GM18870 (cell line): ENCODE measurements around the gene DGKA.

Experiments used
- ATAC-seq: cut with Tn5 transposase; IDR thresholded peaks from one replicate; pipeline ENCODE4 v1.9.1; 2021; ENCODE audit warnings: moderate library complexity; ENCODE audit not compliant: unreplicated experiment

DGKA gene

DNA sequence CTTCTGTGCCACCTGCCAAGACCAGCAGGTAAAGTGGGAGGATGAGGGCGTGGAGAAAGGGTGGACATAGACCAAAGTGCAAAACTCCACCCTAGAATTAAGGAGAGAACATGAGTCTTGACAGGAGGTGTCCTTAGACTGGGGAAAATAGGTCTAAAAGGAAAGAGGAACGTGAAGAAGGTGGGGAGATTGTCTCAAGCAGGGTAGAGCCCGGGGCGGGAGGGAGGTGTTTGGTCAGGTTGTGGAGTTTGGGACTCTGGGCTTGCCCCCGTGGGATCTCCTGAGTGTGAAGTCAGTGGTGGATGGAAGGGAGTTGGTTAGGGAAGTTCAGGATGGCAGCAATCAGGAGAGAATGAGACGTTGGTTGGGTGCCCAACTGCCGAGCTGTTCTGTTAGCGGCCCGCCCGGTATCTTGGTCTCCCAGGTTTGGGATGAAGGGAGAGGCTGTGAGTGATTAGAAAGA is 386 bp downstream of the DGKA start:
- no peak for ATAC-seq

DNA sequence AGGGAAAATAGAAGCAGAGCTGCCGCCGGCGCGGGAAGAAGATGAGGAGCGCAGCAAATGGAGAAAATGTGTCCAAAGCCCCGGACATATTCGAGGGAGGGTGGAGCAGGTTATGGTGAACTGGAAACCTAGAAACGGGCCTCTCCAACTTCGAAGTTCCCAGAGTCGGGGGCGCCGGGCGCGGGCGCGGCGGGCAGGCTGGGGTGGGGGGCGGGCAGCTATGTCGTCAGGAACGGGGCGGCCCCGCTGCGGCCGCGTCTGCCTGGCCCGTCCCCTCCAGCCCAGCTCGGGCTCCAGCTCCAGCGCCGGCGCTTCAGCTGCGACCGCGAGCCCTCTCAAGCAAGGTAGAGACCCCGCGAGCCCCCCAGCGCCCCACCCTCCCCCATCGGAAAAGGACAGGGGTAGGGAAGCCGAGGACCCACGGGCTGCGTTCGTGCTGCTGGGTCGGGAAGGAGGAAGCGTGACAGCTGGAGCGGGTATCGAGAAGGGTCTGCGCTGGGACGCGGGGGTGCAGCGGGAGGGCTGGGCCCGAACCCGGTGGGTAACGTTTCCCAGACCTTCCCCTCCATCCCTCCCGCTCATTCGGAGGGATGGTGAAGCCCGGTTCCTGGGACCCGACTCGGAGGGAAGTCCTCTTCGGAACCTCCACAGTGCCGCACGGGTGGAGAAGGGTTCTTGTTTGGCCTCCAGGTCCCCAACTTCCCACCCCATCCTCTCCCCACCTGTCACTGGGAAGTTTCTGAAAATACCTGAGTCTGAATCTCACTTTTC is 1.0 kb downstream of the DGKA start:
- no peak for ATAC-seq

DNA sequence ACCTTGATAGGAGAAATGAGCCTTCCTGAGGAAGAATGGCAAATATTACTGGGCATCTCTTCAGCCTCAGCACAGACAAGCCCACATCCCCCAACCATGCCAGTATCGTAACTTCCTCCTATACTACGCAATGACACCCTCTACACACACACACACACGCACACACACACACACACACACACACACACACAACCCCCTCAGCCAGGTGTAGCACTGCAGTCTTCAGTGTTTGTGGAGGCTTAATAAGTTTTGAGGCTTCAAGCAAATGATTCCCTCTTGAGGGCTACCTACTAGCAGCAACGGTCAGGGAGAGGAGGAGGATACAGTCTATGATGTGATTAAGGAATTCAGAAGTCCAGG is 1.6 kb downstream of the DGKA start:
- no peak for ATAC-seq

DNA sequence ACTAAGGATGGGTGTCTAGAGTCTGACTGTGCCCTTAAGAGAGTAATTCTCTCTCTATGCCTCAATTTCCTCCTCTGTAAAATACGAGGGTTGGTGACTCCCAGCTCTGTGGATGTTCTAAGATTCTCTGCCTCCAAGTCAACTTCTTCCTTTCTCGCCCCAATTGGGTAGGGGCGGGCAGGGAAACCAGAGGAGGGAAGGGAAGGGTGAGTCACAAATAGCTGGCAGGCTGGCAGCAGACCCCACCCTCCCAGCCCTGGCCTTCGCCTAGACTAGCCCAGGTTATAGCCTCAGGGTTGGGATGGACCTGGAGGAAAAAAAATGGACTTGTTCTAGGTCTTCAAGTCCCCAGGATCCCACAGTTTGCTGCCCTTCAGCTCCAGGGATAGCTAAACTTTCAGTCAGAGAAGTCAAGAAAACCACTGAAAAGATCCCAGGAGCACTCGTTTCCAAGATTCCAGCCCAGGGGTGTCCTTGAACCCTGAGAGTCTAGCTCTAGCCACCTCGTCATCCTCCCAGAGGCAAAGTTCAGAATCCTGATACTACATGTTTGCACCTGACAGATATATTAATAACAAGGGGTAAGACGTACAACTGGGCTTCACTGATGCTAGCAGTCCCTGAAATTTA is 2.3 kb downstream of the DGKA start:
- no peak for ATAC-seq

DNA sequence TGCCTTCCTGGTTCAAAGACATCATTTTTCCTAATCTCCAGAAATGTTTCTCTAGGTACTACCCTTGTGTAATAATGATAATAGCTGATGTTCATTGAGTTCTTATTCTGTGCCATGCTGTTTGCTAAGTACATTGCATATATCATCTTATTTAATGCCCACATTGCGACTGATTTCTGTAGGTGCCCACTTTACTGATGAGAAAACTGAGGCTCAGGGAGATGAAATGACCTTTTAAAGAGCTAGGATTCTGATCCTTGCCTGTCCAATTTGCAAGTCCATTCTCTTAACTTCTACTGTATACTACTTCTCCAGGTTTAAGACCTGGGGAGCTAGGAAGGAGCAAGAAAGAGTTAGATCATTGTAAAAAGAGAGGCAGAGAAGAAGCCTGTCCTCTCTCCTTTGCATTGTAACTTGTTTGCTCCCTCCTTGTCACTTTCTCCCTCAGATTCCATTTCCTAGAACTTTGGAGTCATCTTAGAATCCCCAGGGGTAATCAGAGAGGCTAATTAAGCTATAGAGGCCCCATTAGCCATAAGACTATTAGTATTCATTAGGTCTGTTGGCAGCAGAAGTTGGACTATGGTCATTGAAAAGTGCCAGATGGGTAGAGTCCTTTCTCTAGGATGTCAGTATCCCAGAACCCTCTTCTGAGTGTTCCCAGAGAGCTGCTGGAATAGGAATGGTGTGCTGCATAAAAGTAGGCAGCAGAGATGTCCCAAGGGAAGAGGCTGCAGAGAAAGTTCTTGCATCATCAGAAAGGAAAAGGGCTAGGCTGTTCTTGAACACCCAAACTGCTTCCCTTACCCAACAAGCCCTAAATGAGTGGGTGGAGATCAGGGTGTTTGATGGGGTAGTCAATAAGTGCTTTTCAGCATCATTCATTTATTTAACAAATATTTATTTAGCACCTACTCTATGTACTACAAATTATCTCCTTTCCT is 3.1 kb downstream of the DGKA start:
- no peak for ATAC-seq

DNA sequence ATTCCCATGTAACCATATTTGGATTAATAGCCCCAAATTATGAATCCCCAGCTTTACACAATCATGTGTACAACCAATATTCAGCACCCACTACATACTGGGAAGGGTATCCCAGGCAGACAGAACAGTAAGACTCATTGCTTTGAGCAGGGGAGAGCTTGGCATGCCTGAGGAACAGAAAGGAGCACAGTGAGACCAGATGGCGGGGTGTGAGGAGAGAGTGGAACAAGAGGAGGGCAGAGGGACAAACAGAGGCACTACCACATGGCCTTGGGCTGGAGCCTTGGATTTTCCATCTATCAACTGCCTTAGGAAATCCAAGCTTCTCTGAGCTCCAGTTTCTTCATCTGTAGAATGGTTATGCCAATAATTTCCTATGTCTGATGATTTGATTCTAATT is 3.8 kb downstream of the DGKA start:
- no peak for ATAC-seq

DNA sequence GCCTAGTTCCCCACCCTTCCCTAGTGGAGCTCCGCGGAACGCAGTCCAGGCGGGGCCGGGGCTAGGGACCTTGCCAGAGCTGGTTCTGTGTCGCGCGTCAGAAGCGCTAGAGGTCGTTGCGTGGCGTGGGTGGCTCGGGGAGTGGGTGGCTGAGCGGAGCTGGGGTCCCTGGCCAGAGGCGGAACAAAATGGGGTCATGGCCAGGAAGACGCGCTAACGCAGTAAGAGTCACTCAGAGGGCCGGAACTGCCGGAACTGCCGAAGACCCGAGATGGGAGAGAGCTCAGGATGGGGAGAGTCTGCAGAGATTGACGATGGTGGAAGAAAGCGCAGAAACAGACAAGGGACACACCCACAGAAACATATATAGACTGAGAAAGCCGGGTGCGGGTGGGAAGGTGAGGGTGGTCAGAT is 4.8 kb downstream of the DGKA start:
- no peak for ATAC-seq

DNA sequence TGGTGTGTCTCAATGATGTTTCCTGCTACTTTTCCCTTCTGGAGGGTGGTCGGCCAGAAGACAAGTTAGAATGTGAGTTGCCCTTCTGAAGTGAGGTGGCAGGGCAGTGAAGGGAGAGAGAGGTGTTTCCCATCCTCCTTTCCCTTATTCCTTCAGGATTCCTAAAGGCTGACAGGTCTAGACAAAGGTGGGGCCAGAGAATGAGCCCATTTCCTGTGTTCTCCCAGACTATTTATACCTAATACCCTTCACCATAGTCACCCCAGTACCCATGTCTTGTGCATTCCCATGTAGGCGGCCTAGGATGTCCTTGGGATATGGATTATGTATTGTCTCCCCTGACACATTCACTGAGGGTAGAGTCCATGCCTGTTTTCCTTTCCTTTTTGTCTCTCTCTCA is 7.0 kb downstream of the DGKA start:
- ATAC-seq = no peak

DNA sequence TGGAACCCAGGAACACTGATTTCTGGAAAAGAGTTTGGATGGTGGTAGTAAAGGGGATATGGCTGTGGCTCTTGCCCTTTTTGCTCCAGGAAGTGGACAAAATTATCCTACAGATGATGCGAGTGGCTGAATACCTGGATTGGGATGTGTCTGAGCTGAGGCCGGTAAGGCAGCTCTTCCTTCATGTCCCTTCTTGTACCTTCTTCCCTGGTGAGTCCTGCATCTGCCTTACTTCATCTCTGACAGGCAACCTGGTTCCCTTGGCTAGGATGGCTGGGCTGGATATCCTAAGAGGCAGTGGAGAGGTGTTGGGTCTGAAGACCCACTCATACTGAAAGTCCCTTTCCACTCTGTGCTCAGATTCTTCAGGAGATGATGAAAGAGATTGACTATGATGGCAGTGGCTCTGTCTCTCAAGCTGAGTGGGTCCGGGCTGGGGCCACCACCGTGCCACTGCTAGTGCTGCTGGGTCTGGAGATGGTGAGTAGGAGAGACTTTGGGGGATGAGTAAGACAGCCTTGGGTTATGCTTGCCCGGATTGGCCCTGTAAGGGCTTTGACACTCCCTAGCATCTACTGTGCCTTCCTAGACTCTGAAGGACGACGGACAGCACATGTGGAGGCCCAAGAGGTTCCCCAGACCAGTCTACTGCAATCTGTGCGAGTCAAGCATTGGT is 8.0 kb downstream of the DGKA start:
- no peak for ATAC-seq

DNA sequence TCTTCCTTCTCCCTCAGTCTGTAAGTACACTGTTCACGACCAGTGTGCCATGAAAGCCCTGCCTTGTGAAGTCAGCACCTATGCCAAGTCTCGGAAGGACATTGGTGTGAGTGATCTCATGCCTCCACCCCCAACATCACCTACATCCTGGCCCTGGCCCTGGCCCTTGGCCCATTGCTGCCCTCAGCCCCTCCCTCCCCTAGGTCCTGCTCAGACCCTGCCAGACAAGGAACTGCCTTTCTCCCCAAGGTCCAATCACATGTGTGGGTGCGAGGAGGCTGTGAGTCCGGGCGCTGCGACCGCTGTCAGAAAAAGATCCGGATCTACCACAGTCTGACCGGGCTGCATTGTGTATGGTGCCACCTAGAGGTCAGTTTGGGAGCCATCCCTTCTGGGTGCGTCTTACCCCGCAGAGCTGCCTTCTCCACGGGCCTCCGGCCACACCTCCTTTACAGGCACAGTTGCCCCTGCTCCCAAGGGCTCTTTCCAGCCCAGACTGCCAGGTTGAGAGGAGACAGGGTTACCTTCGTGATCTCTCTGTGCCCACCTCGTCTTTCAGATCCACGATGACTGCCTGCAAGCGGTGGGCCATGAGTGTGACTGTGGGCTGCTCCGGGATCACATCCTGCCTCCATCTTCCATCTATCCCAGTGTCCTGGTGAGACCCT is 9.2 kb downstream of the DGKA start:
- ATAC-seq = peak; percentile 93

DNA sequence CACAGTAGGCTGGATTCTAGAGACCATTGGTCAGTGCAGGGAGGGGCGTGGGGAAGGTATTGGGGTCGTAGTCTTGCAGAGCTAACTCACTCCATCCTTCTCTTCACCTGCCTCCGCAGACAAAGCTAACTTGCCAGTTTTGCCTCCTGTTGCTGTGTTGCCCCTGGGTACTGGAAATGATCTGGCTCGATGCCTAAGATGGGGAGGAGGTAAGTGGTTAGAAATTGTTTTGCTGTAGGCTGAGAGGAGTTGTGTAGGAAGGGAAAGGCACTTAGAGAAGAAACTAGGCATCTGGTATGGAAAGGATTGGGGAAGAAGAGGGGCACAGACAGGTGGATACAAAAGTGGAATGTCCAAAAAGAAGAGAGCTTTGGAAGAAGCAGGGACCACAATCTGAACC is 11.1 kb downstream of the DGKA start:
- ATAC-seq = no peak

DNA sequence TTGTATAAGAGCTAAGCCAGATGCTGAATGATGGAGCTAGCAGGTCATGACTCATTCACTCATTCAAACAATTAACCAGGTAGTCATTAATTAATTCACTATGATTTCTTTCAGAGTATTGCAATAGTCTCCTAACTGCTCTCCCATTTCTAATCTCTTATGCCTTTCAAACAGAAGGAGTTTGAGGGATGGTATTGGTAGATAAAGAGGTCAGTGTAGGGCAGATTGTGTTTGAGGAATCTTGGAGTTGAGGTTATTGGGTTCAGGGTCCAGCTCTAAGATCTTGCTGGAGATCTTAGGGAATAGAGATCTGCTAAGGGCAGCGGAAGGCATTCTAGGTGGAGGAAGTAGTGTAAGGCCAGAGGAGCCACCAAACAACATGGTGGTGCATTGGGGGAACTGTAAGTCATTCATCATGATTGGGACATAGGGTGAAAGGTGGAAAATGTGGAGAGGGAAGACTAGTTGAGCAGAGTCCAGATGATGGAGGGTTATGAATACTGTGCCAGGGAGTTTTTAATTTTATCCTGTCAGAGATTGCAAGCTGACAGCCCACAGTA is 11.7 kb downstream of the DGKA start:
- ATAC-seq = no peak

DNA sequence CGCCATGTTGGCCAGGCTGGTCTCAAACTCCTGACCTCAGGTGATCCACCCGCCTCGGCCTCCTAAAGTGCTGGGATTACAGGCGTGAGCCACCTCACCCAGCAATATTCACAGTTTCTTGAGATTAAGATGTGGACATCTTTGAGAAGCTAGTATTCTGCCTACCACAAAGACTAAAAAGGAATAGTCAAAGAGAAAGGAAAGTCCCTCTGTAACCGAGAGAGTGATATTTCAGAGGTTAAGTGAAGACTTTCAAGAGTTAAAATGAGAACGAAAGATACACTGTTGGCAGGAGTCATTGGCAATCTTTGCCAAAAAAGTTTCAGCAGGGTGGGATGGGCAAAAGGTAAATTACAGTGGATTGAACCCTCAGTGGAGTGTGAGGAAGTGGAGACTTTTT is 15.6 kb downstream of the DGKA start:
- no peak for ATAC-seq

DNA sequence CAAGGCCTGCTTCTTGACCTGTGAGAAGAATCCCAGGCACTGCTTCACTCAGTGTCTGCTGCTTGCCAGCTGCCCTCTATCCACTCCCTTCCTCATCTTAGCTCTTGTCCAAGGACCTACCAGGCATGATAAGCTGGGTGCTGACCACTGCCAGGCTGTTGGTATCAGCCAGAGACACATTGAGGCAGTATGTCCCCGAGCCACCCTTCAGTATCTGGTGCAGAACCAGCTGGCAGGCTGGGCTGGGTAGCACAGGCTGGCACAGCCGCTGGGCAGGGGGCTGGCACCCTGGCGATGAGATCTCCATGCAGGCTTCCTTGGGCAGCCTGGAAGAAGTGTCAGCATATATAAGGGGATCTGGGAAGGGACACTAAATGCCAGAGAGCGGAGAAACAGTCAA is 24.4 kb downstream of the DGKA start:
- no peak for ATAC-seq

DNA sequence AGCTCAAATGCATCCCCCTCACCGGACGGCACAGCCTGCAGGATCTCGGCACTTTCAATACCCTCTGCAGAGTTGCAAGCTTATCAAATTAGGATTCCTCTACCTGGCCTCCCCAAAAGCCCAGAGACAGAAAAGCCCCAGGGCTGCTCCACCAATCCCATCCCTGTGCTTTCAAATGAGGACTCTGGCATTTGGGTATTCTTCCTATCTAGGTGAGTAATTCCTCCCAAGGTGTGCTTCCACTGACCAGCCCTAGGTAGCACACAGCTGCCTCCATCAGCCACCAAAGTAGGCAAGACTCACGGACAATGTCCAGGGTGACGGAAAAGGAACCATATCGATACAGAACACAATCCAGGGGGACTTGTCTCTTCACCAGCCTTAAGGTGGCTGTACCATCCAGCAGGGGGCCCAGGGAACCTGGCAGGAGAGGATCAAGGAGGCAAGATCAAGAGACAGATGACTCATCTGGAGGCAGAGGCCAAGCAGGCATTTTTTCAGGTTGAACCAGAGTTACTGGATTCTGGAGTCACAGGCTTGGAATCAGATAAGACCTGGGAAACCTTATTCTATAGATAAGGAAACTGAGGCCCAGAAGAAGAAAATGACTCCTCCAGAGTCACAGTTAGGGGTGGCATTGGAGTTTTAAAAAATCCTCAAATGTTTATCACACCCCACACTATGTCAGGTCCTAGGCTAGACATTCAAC is 25.0 kb downstream of the DGKA start:
- ATAC-seq = no peak

DNA sequence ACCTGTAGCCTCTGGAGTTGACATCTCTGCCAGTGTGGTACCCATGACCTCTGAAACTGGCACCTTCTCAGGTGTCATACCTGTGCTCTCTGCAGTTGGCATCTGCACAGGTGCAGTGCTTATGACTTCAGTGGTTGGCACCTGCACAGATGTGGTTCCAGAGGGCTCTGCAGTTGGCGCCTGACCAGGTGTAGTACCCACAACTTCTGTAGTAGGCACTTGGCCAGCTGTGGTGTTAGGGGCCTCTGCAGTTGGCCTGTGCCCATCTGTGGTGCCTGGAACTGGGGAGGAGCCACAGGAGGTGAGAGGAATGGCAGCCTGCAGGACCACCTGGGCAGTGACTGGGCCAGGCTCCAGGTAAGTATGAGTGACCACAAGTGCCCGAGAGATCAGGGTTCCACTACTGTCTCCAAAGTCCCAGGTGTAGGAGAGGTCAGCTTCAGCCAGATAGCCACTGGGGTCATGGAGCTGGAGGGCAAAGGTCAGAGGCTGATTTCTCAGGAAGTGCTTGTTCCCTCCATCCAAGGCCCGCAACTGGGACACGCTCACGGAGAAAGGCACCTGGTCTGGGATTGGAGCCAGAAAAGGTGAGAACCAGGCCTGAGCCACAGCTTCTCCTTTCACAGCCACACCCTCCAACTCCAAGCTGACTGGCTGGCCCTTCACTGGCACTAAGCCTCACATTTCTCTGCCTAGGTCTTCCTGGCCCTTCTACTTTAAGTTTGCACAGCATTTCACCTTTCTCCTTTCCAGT is 26.3 kb downstream of the DGKA start:
- ATAC-seq = no peak

DNA sequence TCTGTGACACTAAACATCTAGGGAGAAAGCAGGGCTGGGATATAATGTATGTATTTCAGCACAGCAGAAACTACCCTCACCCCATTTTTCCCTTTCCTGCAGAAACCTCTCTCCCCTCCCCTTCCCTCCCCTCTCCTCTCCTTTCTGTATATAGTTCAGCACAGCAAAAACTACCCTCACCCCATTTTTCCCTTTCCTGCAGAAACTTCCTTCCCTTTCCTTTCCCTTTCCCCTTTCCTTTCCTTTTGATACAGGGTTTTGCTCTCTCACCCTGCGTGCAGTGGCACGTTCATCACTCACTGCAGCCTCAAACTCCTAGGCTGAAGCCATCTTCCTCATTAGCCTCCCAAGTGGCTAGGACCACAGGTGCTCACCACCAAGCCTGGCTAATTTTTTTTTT is 32.8 kb downstream of the DGKA start:
- ATAC-seq = no peak

DNA sequence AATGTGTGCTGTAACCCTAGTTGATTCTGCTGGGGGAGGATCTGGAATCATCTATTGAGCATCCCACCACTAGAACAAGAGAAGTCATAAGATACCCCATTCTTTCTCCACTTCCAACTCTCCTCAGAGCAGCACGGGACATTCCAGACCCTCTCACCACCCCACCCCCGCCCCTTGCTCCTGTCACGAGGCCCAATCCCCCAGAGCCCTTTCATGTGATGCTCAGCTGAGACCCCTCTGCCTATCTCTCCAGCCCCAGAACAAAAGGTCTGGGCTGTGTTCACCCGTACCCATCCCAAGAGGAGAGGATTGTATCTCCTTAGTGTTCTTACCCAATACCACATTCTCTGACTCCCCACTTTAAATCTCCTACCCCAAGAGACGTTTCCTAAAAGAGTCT is 34.3 kb downstream of the DGKA start:
- ATAC-seq = no peak

DNA sequence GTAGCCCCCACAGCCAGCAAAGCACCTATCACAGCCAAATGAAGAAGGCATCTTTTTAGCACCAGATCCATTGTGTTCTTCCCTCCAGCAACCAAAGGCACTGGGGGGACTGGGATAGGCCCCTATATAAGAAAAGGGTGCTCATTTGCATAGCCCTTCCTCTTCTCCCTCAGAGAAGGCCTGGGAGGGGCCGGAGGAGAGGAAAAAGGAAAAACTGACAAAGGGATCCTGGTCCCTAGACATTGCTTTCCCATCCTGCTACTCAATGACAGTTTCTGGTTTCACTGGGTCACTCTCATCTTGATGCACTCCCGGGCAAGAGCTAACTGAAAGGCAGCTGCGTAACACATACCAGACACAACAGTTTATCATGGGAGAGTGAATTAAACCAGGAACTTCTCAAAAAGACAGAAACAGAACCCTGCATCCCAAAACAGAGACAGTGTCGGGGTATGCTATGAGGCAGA is 35.0 kb downstream of the DGKA start, which contains the start of gene PMEL:
PMEL (minus strand) TSS at position 102 of the 467 bp plus-strand sequence; CDS start at position 71, 31 bp downstream.
- ATAC-seq = no peak
